ENCODE data around the gene KIF21A. TPM values are rescaled to one million over a fixed set of nuclear protein-coding genes. Genes with fewer than 3 reads are reported as not detected.

The KIF21A gene
- total RNA-seq, 1 experiment from 2014 or later, result 29.1 TPM

DNA sequence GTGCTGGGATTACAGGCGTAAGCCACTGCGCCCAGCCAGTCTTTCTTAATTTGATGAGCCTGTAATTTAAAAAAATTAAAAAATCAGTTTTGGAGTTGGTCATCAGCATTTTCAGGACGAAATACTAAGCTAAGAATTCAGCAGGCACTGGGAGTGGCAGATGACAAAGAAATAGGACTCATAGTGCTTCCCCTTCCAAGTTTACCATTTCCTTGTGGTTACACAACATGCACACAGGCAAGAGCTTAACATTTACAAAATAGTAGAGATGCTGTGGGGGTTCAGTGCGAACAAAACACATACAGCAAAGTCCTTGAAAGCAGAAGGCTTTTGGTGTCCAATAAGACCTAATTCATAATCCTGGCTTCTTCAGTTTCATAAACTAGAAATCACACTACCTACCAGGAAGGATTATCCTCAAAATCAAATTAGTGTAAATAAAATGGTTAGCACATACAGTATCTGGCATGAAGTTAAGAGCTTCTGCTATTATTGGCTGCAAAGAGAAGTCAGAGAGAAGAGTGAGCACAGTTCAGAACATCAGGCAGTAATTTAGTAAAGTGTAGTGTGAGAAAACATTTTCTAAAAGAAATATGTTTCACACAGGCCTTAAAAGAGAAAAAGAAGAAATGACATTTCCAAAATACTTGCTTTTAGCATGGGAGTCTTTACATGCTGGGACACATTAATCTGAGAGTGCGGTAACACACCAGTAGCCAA lies 22.2 kb upstream of the KIF21A start:
- intact Hi-C loops (cut with micrococcal nuclease), result no loop called here
- ChIA-PET CTCF (no interaction called here), RAD21 (ENCODE audit: low non-redundant PET in 1 of 2, low total read pairs in 2 of 2, uncharacterized antibody in 2 of 2, unreplicated experiment in 2 of 2) (no interaction called here), POLR2A (no interaction called here)
- H3K27me3 ChIP-seq (ENCODE audit: insufficient read depth, low read length), result no peaks in the 10 kb centered on the region
- H3K36me3 ChIP-seq (ENCODE audit: control insufficient read depth in 1 of 2, insufficient read depth in 2 of 2, low read length in 2 of 2), result no peaks in the 10 kb centered on the region
- DNase-seq (ENCODE audit: low read depth, low spot score) (no peak), ATAC-seq (no peak)
- no peaks in the 10 kb centered on the region for H3K9me3 ChIP-seq (ENCODE audit: control insufficient read depth in 1 of 2, insufficient read depth in 1 of 2, low read depth in 1 of 2, low read length in 2 of 2)
- no peaks in the 10 kb centered on the region for H4K20me1 ChIP-seq (ENCODE audit: insufficient read depth)
- no peak overlapping the region for H3K4me2 ChIP-seq (ENCODE audit: low read length)
- no peaks in the 10 kb centered on the region for H3K9me2 ChIP-seq (ENCODE audit: insufficient read depth)
- H3K27ac ChIP-seq (ENCODE audit: low read depth, low read length), result no peak overlapping the region
- BruUV-seq (replicated peaks), result no TSS peak
- TF ChIP-seq EZH2phosphoT487 (IDR thresholded peaks at IDR 0.05; ENCODE audit: borderline replicate concordance), result no peak
- TF ChIP-seq, protein P1, sequence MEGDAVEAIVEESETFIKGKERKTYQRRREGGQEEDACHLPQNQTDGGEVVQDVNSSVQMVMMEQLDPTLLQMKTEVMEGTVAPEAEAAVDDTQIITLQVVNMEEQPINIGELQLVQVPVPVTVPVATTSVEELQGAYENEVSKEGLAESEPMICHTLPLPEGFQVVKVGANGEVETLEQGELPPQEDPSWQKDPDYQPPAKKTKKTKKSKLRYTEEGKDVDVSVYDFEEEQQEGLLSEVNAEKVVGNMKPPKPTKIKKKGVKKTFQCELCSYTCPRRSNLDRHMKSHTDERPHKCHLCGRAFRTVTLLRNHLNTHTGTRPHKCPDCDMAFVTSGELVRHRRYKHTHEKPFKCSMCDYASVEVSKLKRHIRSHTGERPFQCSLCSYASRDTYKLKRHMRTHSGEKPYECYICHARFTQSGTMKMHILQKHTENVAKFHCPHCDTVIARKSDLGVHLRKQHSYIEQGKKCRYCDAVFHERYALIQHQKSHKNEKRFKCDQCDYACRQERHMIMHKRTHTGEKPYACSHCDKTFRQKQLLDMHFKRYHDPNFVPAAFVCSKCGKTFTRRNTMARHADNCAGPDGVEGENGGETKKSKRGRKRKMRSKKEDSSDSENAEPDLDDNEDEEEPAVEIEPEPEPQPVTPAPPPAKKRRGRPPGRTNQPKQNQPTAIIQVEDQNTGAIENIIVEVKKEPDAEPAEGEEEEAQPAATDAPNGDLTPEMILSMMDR (IDR thresholded peaks at IDR 0.05 in 2 of 3, conservative IDR thresholded peaks at IDR 0.05 in 1 of 3; ENCODE audit: borderline replicate concordance in 1 of 3, insufficient read depth in 1 of 3, low read depth in 2 of 3, low read length in 2 of 3), result no peak
- H3K9ac ChIP-seq (ENCODE audit: low read length), result no peak overlapping the region
- no peak overlapping the region for H3K4me3 ChIP-seq (replicated peaks in 1 of 2; ENCODE audit: low read depth in 1 of 2, low read length in 2 of 2)
- H3K79me2 ChIP-seq (ENCODE audit: insufficient read depth, low read length), result no peaks in the 10 kb centered on the region
- H2AFZ ChIP-seq (ENCODE audit: low read depth, low read length, poor library complexity, severe bottlenecking), result no peak overlapping the region
- H3K4me1 ChIP-seq (ENCODE audit: control insufficient read depth in 1 of 2, insufficient read depth in 2 of 2, low read length in 2 of 2), result no peaks in the 10 kb centered on the region

DNA sequence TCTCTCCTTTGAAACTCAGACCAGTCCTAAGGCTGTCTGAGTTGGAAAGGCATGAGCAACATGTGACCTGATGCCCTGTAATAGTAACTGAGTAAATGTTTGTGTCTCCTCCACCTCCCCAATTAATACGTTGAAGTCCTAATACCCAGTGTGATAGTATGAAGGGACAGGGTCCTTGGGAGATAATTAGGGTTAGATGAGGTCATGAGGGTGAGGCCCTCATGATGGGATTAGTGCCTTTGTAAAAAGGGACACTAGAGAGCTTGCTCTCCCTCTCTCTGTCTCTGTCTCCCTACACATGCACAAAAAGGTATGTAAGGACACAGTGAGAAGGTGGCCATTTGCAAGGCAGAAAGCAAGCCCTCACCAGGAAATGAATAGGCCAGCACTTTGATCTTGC lies 18.1 kb upstream of the KIF21A start:
- Histone ChIP-seq H3K4me1 (ENCODE audit: control insufficient read depth in 1 of 2, insufficient read depth in 2 of 2, low read length in 2 of 2) (no peaks in the 10 kb centered on the region), H3K9ac (ENCODE audit: low read length) (no peak overlapping the region), H3K9me3 (ENCODE audit: control insufficient read depth in 1 of 2, insufficient read depth in 1 of 2, low read depth in 1 of 2, low read length in 2 of 2) (no peaks in the 10 kb centered on the region), H3K4me3 (replicated peaks in 1 of 2; ENCODE audit: low read depth in 1 of 2, low read length in 2 of 2) (no peak overlapping the region), H3K9me2 (ENCODE audit: insufficient read depth) (no peaks in the 10 kb centered on the region), H3K4me2 (ENCODE audit: low read length) (no peak overlapping the region), H3K79me2 (ENCODE audit: insufficient read depth, low read length) (no peaks in the 10 kb centered on the region), H3K36me3 (ENCODE audit: control insufficient read depth in 1 of 2, insufficient read depth in 2 of 2, low read length in 2 of 2) (no peaks in the 10 kb centered on the region), H3K27ac (ENCODE audit: low read depth, low read length) (no peak overlapping the region), H4K20me1 (ENCODE audit: insufficient read depth) (no peaks in the 10 kb centered on the region), H3K27me3 (ENCODE audit: insufficient read depth, low read length) (no peaks in the 10 kb centered on the region), H2AFZ (ENCODE audit: low read depth, low read length, poor library complexity, severe bottlenecking) (no peak overlapping the region)
- intact Hi-C loops (cut with micrococcal nuclease), result no loop called here
- no peak for DNase-seq (ENCODE audit: low read depth, low spot score)
- no peak for TF ChIP-seq JUND (IDR thresholded peaks at IDR 0.05)
- ChIA-PET CTCF (no interaction called here), POLR2A (no interaction called here), RAD21 (ENCODE audit: low non-redundant PET in 1 of 2, low total read pairs in 2 of 2, uncharacterized antibody in 2 of 2, unreplicated experiment in 2 of 2) (no interaction called here)
- BruUV-seq (replicated peaks), result no TSS peak
- ATAC-seq, result no peak

Measured in HCT116 (cell line).